Pancreas (tissue), 10 donors: ENCODE measurements around the gene TIMM17A. TPM values are rescaled to one million over a fixed set of nuclear protein-coding genes. Genes with fewer than 3 reads are reported as not detected.

ENCODE experiments used
- ATAC-seq, 4 donors: fragments of 200-7000 bp; cut with Tn5 transposase; one replicate each; pipeline versions ENCODE4 v1.8.0 to v1.9.1; 2020; ENCODE audit warnings: mild to moderate bottlenecking in 4 of 4, moderate library complexity in 4 of 4
- DNase-seq, 6 donors: peaks; one replicate each; pipeline ENCODE4 v3.0.0-alpha.2; 2020
- FAIRE-seq: peaks from 2 replicates; lab custom pipeline; 2012; peaks lifted over from hg19 to GRCh38; lab: Jason Lieb, UNC
- H3K27ac ChIP-seq, 4 donors: fragments of 200-600 bp; sonication (generic); 1 replicate in 3 of 4; 2 replicates in 1 of 4; pipeline versions ENCODE4 v1.5.0 to v1.8.0; 2020
- H3K27me3 ChIP-seq, 4 donors: fragments of 200-600 bp; one replicate each; pipeline ENCODE4 v1.8.0; 2021
- H3K36me3 ChIP-seq, 3 donors: fragments of 200-600 bp; sonication (generic) in 1 of 3; one replicate each; pipeline versions ENCODE4 v1.5.0 to v1.8.0; 2020 to 2021
- H3K4me1 ChIP-seq, 3 donors: fragments of 200-600 bp; one replicate each; pipeline ENCODE4 v1.8.0; 2021
- H3K4me3 ChIP-seq, 4 donors: fragments of 200-600 bp; sonication (generic) in 2 of 4; one replicate each; pipeline versions ENCODE4 v1.5.0 to v1.8.0; 2020 to 2021
- H3K9me3 ChIP-seq, 4 donors: fragments of 200-600 bp; one replicate each; pipeline ENCODE4 v1.8.0; 2021
- WGBS, 2 donors: extraction: QIAGEN DNeasy Blood & Tissue Kit; methylation state at CpG; one replicate each; pipeline ENCODE4 v1.1.7; 2013; 5-methylcytosine and 5-hydroxymethylcytosine counted together
- intact Hi-C, 3 donors: fragments of 100-400 bp; cut with DNase I; formaldehyde crosslinking; loops; one replicate each; pipeline versions ENCODE4 v1.11.1 to v1.14.2; 2022
- polyA plus RNA-seq, 2 donors: library from polyadenylated mRNA; stranded (reverse); fragments of 200-250 nt; gene quantifications; one replicate each; pipeline ENCODE4 v1.2.3, GENCODE V29; 2013
- total RNA-seq, 6 donors: library from RNA; stranded (reverse); fragmentation: NEBNext Ultra II Directional in 4 of 6; extraction: Animal tissue kit (Norgen Biotek cat#: 25700) in 4 of 6; gene quantifications; one replicate each; pipeline versions ENCODE4 v1.2.1 to v1.2.4, GENCODE V29; 2021 to 2023
- TF ChIP-seq, protein P1 (sequence below), 4 donors: fragments of 200-600 bp; sonication (generic) in 3 of 4; IDR thresholded peaks; one replicate each; pipeline versions ENCODE4 v1.5.0 to v1.8.0; 2021; ENCODE audit warnings: antibody characterized with exemption in 4 of 4
- donor health status: healthy with polysubstance abuse.
- donor health status: DM: no; HTN: no; CAD: no; lungs with moderate emphysema.
- donor health status: DM: no; HTN: no; CAD: no.
- donor health status: control.
- donor health status: control.
- donor health status: Bipolar disorder and iron deficiency.
- donor health status: DM: yes; HTN: yes; CAD: no.
- donor health status: DM: no; HTN: no; CAD: no.
- donor health status: DM: no; HTN: no; CAD: no.
- donor health status: DM: yes; HTN: yes; CAD: no.

TIMM17A gene
- total and polyA plus RNA-seq, 8 donors = 7.9 to 28.2 (median 17.5) TPM

DNA sequence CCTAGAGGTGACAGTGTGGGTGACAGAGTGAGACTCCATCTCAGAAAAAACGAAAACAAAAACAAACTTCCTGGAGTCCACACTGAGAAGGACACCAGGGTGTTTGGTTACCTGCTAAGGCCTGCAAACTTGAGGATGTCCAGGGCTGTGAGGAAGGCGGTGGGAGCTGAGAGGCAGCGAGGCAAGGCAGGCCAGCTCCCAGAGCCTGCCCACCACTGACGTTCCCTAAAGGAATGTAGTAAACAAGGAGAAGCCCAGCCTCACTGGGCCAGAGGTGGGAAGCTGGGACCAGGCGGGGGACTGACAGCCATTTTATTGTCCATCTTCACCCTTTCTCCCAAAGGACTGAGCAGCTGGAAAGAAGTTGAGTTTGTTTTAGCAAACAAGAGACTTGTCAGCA, 42.5 kb upstream of the TIMM17A start:
- 61 to 65% methylated on average over 5 of the region's 5 CpGs for WGBS, 2 donors
- Histone ChIP-seq H3K27ac (no peak overlapping the region), H3K9me3 (no peaks in the 10 kb centered on the region), H3K27me3 (no peaks in the 10 kb centered on the region), H3K4me1 (no peaks in the 10 kb centered on the region), H3K4me3 (no peak overlapping the region), H3K36me3 (no peaks in the 10 kb centered on the region)
- no peak for ATAC-seq
- FAIRE-seq = no peak
- TF ChIP-seq, protein P1, sequence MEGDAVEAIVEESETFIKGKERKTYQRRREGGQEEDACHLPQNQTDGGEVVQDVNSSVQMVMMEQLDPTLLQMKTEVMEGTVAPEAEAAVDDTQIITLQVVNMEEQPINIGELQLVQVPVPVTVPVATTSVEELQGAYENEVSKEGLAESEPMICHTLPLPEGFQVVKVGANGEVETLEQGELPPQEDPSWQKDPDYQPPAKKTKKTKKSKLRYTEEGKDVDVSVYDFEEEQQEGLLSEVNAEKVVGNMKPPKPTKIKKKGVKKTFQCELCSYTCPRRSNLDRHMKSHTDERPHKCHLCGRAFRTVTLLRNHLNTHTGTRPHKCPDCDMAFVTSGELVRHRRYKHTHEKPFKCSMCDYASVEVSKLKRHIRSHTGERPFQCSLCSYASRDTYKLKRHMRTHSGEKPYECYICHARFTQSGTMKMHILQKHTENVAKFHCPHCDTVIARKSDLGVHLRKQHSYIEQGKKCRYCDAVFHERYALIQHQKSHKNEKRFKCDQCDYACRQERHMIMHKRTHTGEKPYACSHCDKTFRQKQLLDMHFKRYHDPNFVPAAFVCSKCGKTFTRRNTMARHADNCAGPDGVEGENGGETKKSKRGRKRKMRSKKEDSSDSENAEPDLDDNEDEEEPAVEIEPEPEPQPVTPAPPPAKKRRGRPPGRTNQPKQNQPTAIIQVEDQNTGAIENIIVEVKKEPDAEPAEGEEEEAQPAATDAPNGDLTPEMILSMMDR (IDR thresholded peaks at IDR 0.05) = no peak
- DNase-seq = no peak
- intact Hi-C loops = no loop called here

DNA sequence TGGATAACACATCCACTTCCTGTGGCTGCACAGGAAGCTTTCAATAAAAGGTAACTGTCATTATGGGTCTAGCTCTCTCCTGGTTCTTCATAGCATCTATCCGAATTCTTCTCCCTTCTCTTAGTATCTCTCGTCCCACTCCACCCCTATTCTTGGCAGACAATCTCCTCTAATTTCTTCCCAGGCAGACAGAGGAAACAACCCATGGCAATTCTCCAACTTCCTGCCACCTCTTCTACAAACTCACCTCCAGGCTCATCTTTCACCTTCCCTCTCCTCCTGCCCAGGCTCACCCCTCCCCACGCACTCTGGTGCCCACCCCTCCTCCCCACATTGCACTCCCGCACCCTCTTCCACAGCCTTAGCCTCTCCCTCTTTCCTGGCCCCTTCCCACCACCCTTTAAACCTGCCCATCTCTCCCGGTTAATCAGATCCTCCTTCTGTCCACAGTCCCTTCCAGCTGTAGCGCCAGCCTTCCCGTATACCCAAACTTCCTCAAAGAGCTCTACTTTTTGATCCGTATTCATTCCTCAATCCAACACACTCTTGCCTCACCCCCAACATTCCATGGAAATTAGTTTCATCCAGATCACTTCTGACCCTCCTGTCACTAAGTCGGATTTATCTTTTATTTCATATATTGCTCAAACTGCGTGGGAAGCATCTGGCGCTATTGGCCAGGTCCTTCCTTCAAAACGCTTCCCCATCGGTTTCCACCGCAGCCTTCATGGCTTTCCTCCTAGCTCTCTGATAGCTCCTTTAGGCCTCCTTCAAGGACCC, 40.7 kb upstream of the TIMM17A start:
- no peak for ATAC-seq
- Histone ChIP-seq H3K9me3 (no peaks in the 10 kb centered on the region), H3K27ac (no peak overlapping the region), H3K4me1 (no peaks in the 10 kb centered on the region), H3K27me3 (no peaks in the 10 kb centered on the region), H3K36me3 (no peaks in the 10 kb centered on the region), H3K4me3 (no peak overlapping the region)
- TF ChIP-seq, protein P1 (IDR thresholded peaks at IDR 0.05) = no peak
- 62 to 70% methylated on average over 14 of the region's 14 CpGs for WGBS, 2 donors
- no peak for DNase-seq
- no peak for FAIRE-seq
- intact Hi-C loops = no loop called here

DNA sequence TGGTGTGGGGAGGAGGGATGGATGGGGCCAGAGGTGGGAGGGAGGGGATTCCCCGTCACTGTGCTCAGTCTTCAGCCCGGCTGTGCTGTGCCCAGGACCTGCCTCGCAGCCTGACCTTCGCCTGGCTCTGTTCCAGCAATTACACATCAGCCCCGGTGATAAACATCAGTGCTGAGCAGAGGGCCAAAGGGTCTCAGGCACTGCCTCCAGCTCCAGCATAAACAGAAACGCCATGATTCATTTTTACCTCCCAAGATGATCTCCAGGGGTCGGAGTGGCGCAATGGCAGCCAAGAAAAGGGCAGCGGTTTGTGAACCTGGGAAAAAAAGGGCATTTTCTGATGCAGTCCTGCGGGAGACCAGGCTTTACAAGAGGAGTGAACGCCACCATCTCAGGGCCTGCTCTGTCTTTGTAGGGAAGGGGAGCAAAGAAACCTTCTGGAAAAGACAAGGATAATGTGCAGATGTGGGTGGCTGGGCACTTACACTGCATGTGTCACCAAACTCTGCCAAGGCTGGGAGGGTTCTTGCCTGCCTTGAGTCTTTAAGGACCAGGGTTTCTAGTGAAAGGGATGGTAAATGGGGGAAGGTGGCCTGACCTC, 38.6 kb upstream of the TIMM17A start:
- no peaks in the 10 kb centered on the region for H3K27me3 ChIP-seq
- H3K36me3 ChIP-seq = no peaks in the 10 kb centered on the region
- H3K4me3 ChIP-seq = no peak overlapping the region
- intact Hi-C loops = no loop called here
- H3K27ac ChIP-seq = no peak overlapping the region
- no peak for FAIRE-seq
- TF ChIP-seq, protein P1 (IDR thresholded peaks at IDR 0.05) = no peak
- 37 to 39% methylated on average over 11 of the region's 11 CpGs for WGBS, 2 donors
- no peaks in the 10 kb centered on the region for H3K4me1 ChIP-seq
- no peaks in the 10 kb centered on the region for H3K9me3 ChIP-seq
- ATAC-seq = peak in 3 of 4 donors; percentile 71 to 75 (median 71)
- peak in 4 of 6 donors; percentile 23 to 45 (median 41) for DNase-seq

DNA sequence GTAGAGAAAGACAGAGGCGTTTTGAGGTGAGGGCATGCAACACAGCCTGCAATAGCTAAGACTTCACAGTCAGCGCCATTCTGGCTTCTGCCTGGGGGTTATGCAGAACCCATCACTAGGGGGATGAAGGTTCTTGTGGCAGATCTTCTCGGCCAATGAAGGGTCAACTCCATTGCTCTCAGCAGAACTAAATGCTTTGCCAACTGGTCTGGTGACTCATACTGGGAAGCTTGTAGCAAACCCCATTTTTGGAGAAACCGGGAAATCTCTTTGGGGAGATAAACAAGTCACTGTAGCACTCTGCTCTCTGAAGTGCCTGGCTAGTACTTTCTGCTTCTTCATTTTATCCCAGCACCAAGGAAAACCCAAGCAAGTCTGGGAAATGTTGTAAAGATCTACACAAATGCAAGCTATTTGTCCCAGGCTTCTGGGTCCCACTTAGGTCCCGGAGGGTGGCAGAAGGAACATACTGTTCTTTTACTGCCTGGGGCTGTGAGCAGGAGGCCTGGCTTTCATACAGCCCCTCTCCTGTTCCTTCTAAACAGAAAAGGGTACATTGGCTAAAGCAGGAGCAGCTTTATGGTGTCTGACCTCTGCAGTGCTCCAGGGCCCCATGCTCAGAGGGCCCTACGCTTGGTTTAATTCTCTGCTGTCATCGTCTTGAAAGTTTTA, 37.8 kb upstream of the TIMM17A start:
- intact Hi-C loops = no loop called here
- FAIRE-seq = no peak
- 70 to 73% methylated on average over 7 of the region's 7 CpGs for WGBS, 2 donors

More for the DNA sequence above, 37.8 kb upstream of the TIMM17A start:
- Histone ChIP-seq H3K36me3 (no peaks in the 10 kb centered on the region), H3K4me1 (no peaks in the 10 kb centered on the region), H3K4me3 (no peak overlapping the region), H3K27ac (peak overlapping the region in 1 of 4 donors; percentile 8), H3K27me3 (no peaks in the 10 kb centered on the region), H3K9me3 (no peaks in the 10 kb centered on the region)
- TF ChIP-seq, protein P1 (IDR thresholded peaks at IDR 0.05) = no peak
- DNase-seq = peak in 1 of 6 donors; percentile 13
- ATAC-seq = peak in 3 of 4 donors; percentile 62 to 71 (median 69)
